ENCODE results near the gene CACFD1.

CACFD1 gene

GRCh38 chr9:133467101-133467500, 7.3 kb downstream of the CACFD1 start:
- no peak for FAIRE-seq

GRCh38 chr9:133468374-133468773, 8.6 kb downstream of the CACFD1 start:
- no peak for FAIRE-seq

GRCh38 chr9:133468777-133469421, 9.1 kb downstream of the CACFD1 start:
- FAIRE-seq: no peak

- no peak for FAIRE-seq
These were observed 10.7 kb downstream of the CACFD1 start for GRCh38 chr9:133470427-133470924.

GRCh38 chr9:133470988-133471387, 11.2 kb downstream of the CACFD1 start:
- FAIRE-seq: no peak

GRCh38 chr9:133471551-133472276, 11.9 kb downstream of the CACFD1 start:
- no peak for FAIRE-seq

GRCh38 chr9:133472277-133472645, 12.5 kb downstream of the CACFD1 start:
- no peak for FAIRE-seq

GRCh38 chr9:133472753-133473378, 13.1 kb downstream of the CACFD1 start:
- FAIRE-seq: no peak

GRCh38 chr9:133473743-133474142, 14.0 kb downstream of the CACFD1 start:
- no peak for FAIRE-seq

GRCh38 chr9:133474215-133474614, 14.4 kb downstream of the CACFD1 start:
- FAIRE-seq: no peak

GRCh38 chr9:133474853-133475252, 15.1 kb downstream of the CACFD1 start:
- no peak for FAIRE-seq

GRCh38 chr9:133475292-133476012, 15.7 kb downstream of the CACFD1 start:
- no peak for FAIRE-seq

GRCh38 chr9:133476036-133476931, 16.5 kb downstream of the CACFD1 start:
- FAIRE-seq: no peak

- no peak for FAIRE-seq
These were observed 17.2 kb downstream of the CACFD1 start for GRCh38 chr9:133476941-133477340.

- no peak for FAIRE-seq
These were observed 17.7 kb downstream of the CACFD1 start for GRCh38 chr9:133477461-133477860.

GRCh38 chr9:133477992-133478850, 18.4 kb downstream of the CACFD1 start:
- FAIRE-seq: no peak

- no peak for FAIRE-seq
These were observed 19.3 kb downstream of the CACFD1 start, which contains the start of gene SLC2A6 for GRCh38 chr9:133478851-133479711. Gene SLC2A6 (minus strand): TSS chr9:133479099. CDS start chr9:133479059, 40 bp downstream.

- FAIRE-seq: no peak
These were observed 23.8 kb downstream of the CACFD1 start for GRCh38 chr9:133483611-133484010.

- FAIRE-seq: no peak
These were observed 25.1 kb downstream of the CACFD1 start for GRCh38 chr9:133484671-133485437.
